ENCODE measurements around the gene ATRNL1. TPM values are rescaled to one million over a fixed set of nuclear protein-coding genes. Genes with fewer than 3 reads are reported as not detected.

Gene ATRNL1
- total RNA-seq, 1 experiment from 2014 or later: not detected

- POLR2A ChIA-PET: no interaction called here
- no peak for DNase-seq
- no peaks in the 10 kb centered on the region for H3K4me1 ChIP-seq
- no peaks in the 10 kb centered on the region for H3K36me3 ChIP-seq (ENCODE audit: control insufficient read depth, insufficient read depth, low read length)
- CTCF ChIA-PET: interaction anchor here (0.5 kb wide), 1 partner anchor 1525 kb away, joined by 3 read pairs; no protein-coding TSS in a partner anchor
- Mint-ChIP-seq H3K4me3 (ENCODE audit: unreplicated experiment) (peak overlapping the region; percentile 62), H3K27ac (ENCODE audit: unreplicated experiment) (no peak overlapping the region), H3K9me3 (ENCODE audit: unreplicated experiment) (no peaks in the 10 kb centered on the region), H3K4me1 (ENCODE audit: low read depth, unreplicated experiment) (no peaks in the 10 kb centered on the region), H3K36me3 (ENCODE audit: insufficient read depth, unreplicated experiment) (no peaks in the 10 kb centered on the region), H3K27me3 (ENCODE audit: insufficient read depth, unreplicated experiment) (peaks cover 45% of the 10 kb centered on the region)
- H3K4me3 ChIP-seq (ENCODE audit: low read depth, low read length): peak overlapping the region; percentile 57
- no TSS peak for BruUV-seq (replicated peaks)
- no peaks in the 10 kb centered on the region for H3K9me3 ChIP-seq
- H3K27me3 ChIP-seq (replicated peaks; ENCODE audit: control insufficient read depth, insufficient read depth, low read length): peaks cover 1% of the 10 kb centered on the region
- intact Hi-C loops (cut with micrococcal nuclease; ENCODE audit: unreplicated experiment): loop anchor here (10.0 kb wide), 1 partner anchor 219 kb away; no protein-coding TSS in a partner anchor
- peak in 1 of 2 experiments; percentile 14 for TF ChIP-seq CTCF (IDR thresholded peaks at IDR 0.05; ENCODE audit: insufficient read depth in 1 of 2, low read depth in 1 of 2, low read length in 1 of 2, severe bottlenecking in 1 of 2, unreplicated experiment in 1 of 2)
Measured at GRCh38 chr10:115093776-115094408, 727 bp downstream of the ATRNL1 start.

GRCh38 chr10:115094416-115095140 is 1.4 kb downstream of the ATRNL1 start:
- ChIA-PET POLR2A (no interaction called here), CTCF (interaction anchor here (0.5 kb wide), 1 partner anchor 1524 kb away, joined by 3 read pairs; no protein-coding TSS in a partner anchor)
- no peaks in the 10 kb centered on the region for H3K4me1 Mint-ChIP-seq (ENCODE audit: low read depth, unreplicated experiment)
- intact Hi-C loops (cut with micrococcal nuclease; ENCODE audit: unreplicated experiment): loop anchor here (10.0 kb wide), 1 partner anchor 220 kb away; no protein-coding TSS in a partner anchor
- H3K4me3 Mint-ChIP-seq (ENCODE audit: unreplicated experiment): peak overlapping the region; percentile 62
- Histone ChIP-seq H3K36me3 (ENCODE audit: control insufficient read depth, insufficient read depth, low read length) (no peaks in the 10 kb centered on the region), H3K4me1 (no peaks in the 10 kb centered on the region), H3K27me3 (replicated peaks; ENCODE audit: control insufficient read depth, insufficient read depth, low read length) (peaks cover 1% of the 10 kb centered on the region), H3K9me3 (0 out of 2 replicates have a peak, but pooled peaks cover 3% of the 10 kb centered on the region), H3K4me3 (ENCODE audit: low read depth, low read length) (no peak overlapping the region)
- no peak for DNase-seq
- H3K36me3 Mint-ChIP-seq (ENCODE audit: insufficient read depth, unreplicated experiment): no peaks in the 10 kb centered on the region
- no peaks in the 10 kb centered on the region for H3K9me3 Mint-ChIP-seq (ENCODE audit: unreplicated experiment)
- TF ChIP-seq CTCF (IDR thresholded peaks at IDR 0.05; ENCODE audit: insufficient read depth in 1 of 2, low read depth in 1 of 2, low read length in 1 of 2, severe bottlenecking in 1 of 2, unreplicated experiment in 1 of 2): no peak
- BruUV-seq (replicated peaks): no TSS peak
- H3K27ac Mint-ChIP-seq (ENCODE audit: unreplicated experiment): no peak overlapping the region
- H3K27me3 Mint-ChIP-seq (ENCODE audit: insufficient read depth, unreplicated experiment): peaks cover 43% of the 10 kb centered on the region

GRCh38 chr10:115095758-115096157 is 2.6 kb downstream of the ATRNL1 start:
- H3K4me3 ChIP-seq (ENCODE audit: low read depth, low read length): no peak overlapping the region
- Mint-ChIP-seq H3K36me3 (ENCODE audit: insufficient read depth, unreplicated experiment) (no peaks in the 10 kb centered on the region), H3K27me3 (ENCODE audit: insufficient read depth, unreplicated experiment) (peaks cover 41% of the 10 kb centered on the region), H3K4me1 (ENCODE audit: low read depth, unreplicated experiment) (no peaks in the 10 kb centered on the region), H3K27ac (ENCODE audit: unreplicated experiment) (no peak overlapping the region), H3K9me3 (ENCODE audit: unreplicated experiment) (no peaks in the 10 kb centered on the region), H3K4me3 (ENCODE audit: unreplicated experiment) (no peak overlapping the region)
- no peaks in the 10 kb centered on the region for H3K36me3 ChIP-seq (ENCODE audit: control insufficient read depth, insufficient read depth, low read length)
- H3K9me3 ChIP-seq: 0 out of 2 replicates have a peak, but pooled peaks cover 3% of the 10 kb centered on the region
- POLR2A ChIA-PET: no interaction called here
- CTCF ChIA-PET: no interaction called here
- H3K27me3 ChIP-seq (replicated peaks; ENCODE audit: control insufficient read depth, insufficient read depth, low read length): peaks cover 1% of the 10 kb centered on the region
- no TSS peak for BruUV-seq (replicated peaks)
- intact Hi-C loops (cut with micrococcal nuclease; ENCODE audit: unreplicated experiment): loop anchor here (10.0 kb wide), 1 partner anchor 221 kb away; no protein-coding TSS in a partner anchor
- no peak for TF ChIP-seq CTCF (IDR thresholded peaks at IDR 0.05; ENCODE audit: insufficient read depth in 1 of 2, low read depth in 1 of 2, low read length in 1 of 2, severe bottlenecking in 1 of 2, unreplicated experiment in 1 of 2)
- no peaks in the 10 kb centered on the region for H3K4me1 ChIP-seq
- DNase-seq: no peak

Measured in Caco-2 (cell line).